BJ (cell line): ENCODE data around the gene PPP1R36. TPM values are rescaled to one million over a fixed set of nuclear protein-coding genes. Genes with fewer than 3 reads are reported as not detected.
"Not testable (repeated sequence)": the region's sequence is repeated elsewhere in the genome, so short reads cannot be mapped to it uniquely, and the experiment has no call there.

ENCODE experiments used
- CTCF ChIA-PET: fragments of 350-600 bp; formaldehyde crosslinking; extraction: SDS; loops from one replicate; lab custom pipeline; 2021; ENCODE audit warnings: antibody characterized with exemption, inconsistent platforms; lab: Yijun Ruan, JAX
- POLR2A ChIA-PET: fragments of 300-600 bp; sonication (Branson Sonifier 250); formaldehyde crosslinking; extraction: SDS; loops from one replicate; lab custom pipeline; 2021; ENCODE audit warnings: antibody characterized with exemption; lab: Charles Lee
- DNase-seq: peaks from one replicate; pipeline ENCODE4 v3.0.0-alpha.2; 2011; ENCODE audit warnings: low read depth
- H3K27me3 ChIP-seq: 2 replicates; pipeline ENCODE4 v1.6.0; 2011; ENCODE audit warnings: low read length; ENCODE audit not compliant: control insufficient read depth, insufficient read depth
- H3K36me3 ChIP-seq: 2 replicates; pipeline ENCODE4 v1.5.1; 2011; ENCODE audit warnings: low read length; ENCODE audit not compliant: control insufficient read depth, insufficient read depth
- H3K4me3 ChIP-seq: 2 replicates; pipeline ENCODE4 v1.5.1; 2011; ENCODE audit warnings: low read depth, mild to moderate bottlenecking, control low read depth, low read length
- polyA plus RNA-seq: library from polyadenylated mRNA; depleted of rRNA; stranded (reverse); fragments of >200 nt; gene quantifications from 2 replicates; pipeline ENCODE4 v1.2.3, GENCODE V29; 2011
- TF ChIP-seq, protein P1 (sequence below): IDR thresholded peaks from 2 replicates; pipeline ENCODE4 v1.5.1; 2011; ENCODE audit warnings: low read depth, mild to moderate bottlenecking, control low read depth, inconsistent platforms, low read length, moderate library complexity; ENCODE audit not compliant: insufficient read depth

Gene PPP1R36
- polyA plus RNA-seq, 1 experiment = 0.65 TPM

DNA sequence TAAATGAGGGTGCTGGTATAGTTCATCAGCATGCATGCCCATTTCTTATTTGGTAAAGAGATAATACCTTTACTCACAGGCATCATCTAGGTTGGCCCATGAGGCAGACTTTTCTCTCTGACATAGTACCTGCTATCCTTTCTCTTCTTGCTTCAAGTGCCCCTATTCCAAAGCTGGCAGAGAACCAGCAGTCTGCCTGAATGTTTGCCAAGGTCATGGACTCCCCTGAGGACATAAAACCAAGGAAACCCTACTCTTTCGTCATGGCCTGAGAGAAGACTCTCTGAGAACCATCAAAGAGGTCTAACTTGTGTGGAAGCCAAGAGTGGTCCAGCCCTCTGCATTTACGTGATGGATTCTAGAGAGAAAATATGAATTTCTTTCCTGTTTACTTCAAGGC, 11.9 kb downstream of the PPP1R36 start:
- Histone ChIP-seq H3K4me3 (no peak overlapping the region), H3K36me3 (no peaks in the 10 kb centered on the region), H3K27me3 (no peaks in the 10 kb centered on the region)
- DNase-seq = no peak
- CTCF ChIA-PET = no interaction called here
- POLR2A ChIA-PET = no interaction called here
- TF ChIP-seq, protein P1, sequence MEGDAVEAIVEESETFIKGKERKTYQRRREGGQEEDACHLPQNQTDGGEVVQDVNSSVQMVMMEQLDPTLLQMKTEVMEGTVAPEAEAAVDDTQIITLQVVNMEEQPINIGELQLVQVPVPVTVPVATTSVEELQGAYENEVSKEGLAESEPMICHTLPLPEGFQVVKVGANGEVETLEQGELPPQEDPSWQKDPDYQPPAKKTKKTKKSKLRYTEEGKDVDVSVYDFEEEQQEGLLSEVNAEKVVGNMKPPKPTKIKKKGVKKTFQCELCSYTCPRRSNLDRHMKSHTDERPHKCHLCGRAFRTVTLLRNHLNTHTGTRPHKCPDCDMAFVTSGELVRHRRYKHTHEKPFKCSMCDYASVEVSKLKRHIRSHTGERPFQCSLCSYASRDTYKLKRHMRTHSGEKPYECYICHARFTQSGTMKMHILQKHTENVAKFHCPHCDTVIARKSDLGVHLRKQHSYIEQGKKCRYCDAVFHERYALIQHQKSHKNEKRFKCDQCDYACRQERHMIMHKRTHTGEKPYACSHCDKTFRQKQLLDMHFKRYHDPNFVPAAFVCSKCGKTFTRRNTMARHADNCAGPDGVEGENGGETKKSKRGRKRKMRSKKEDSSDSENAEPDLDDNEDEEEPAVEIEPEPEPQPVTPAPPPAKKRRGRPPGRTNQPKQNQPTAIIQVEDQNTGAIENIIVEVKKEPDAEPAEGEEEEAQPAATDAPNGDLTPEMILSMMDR = no peak

- ChIA-PET CTCF (no interaction called here), POLR2A (no interaction called here)
- TF ChIP-seq, protein P1 = no peak
- Histone ChIP-seq H3K4me3 (no peak overlapping the region), H3K27me3 (no peaks in the 10 kb centered on the region), H3K36me3 (no peaks in the 10 kb centered on the region)
- no peak for DNase-seq
Measured at GRCh38 chr14:64562436-64562835, 12.7 kb downstream of the PPP1R36 start.

DNA sequence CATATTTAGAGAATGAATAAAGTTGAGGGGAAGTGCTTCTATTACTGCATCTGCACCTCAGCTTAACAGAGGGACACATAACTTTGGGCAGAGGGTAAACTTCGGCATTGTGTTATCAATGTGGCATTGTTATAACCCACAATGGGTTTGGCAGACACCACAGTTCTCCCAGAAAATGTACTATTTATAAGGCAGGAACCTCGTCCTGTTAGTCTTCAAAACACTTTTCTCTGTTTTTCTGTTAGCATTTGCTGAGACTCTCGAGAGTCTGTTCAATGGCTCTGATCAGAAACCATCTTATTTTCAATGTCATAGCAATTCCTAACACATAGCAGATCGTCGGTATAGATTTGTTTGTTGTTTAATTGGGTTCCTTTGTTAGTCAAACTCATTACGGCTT, 13.9 kb downstream of the PPP1R36 start:
- TF ChIP-seq, protein P1 = no peak
- Histone ChIP-seq H3K36me3 (no peaks in the 10 kb centered on the region), H3K27me3 (no peaks in the 10 kb centered on the region), H3K4me3 (no peak overlapping the region)
- CTCF ChIA-PET = interaction anchor here (1.1 kb wide), 1 partner anchor 24 kb away, joined by 4 read pairs; the partner anchor contains the start of gene HSPA2
- DNase-seq = no peak
- POLR2A ChIA-PET = no interaction called here

GRCh38 chr14:64566651-64567122, 16.9 kb downstream of the PPP1R36 start:
- ChIA-PET CTCF (interaction anchor here (2.0 kb wide), 1 partner anchor 11 kb away, joined by 8 read pairs; no protein-coding TSS in a partner anchor), POLR2A (no interaction called here)
- no peaks in the 10 kb centered on the region for H3K36me3 ChIP-seq
- no peak for DNase-seq
- no peak overlapping the region for H3K4me3 ChIP-seq
- TF ChIP-seq, protein P1 = no peak
- no peaks in the 10 kb centered on the region for H3K27me3 ChIP-seq

DNA sequence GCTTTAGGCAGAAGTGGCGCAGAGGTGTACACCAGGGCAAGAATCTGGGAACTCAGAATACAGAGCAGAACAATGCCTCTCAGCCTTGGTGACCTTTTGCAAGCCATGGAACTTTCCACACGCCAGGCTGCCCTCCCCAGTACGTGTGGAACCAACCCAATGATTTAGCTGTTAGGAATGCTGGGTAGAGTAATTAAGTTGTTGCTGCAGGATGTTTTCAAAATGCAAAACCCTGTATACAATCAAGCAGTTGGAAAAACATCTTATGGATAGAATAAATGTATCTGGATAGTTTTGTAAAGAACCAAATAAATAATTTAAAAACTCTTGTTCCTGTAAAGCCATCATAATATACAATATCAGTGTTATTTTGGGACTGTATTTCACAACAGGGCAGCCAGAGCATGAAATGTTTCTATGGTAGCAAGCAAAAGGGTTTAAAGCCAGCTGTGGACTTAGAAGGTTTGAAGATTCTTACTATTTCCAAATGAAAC, 19.4 kb downstream of the PPP1R36 start:
- ChIA-PET POLR2A (interaction anchor here (1.1 kb wide), 1 partner anchor 29 kb away, joined by 6 read pairs; the partner anchor contains the start of gene HSPA2), CTCF (interaction anchor here (1.0 to 1.6 kb wide), 4 partner anchors 10 to 68 kb away, joined by 3 to 6 read pairs (median 4); partner anchors contain the start of gene HSPA2)
- Histone ChIP-seq H3K27me3 (no peaks in the 10 kb centered on the region), H3K36me3 (no peaks in the 10 kb centered on the region), H3K4me3 (no peak overlapping the region)
- TF ChIP-seq, protein P1 = no peak
- DNase-seq = peak; percentile 59

- H3K27me3 ChIP-seq, H3K36me3 ChIP-seq, DNase-seq, H3K4me3 ChIP-seq: not testable (repeated sequence)
- POLR2A ChIA-PET = interaction anchor here (0.6 to 1.1 kb wide), 2 partner anchors 29 to 66 kb away, joined by 6 to 22 read pairs; partner anchors contain the start of gene HSPA2
- CTCF ChIA-PET = interaction anchor here (1.0 to 1.6 kb wide), 3 partner anchors 9 to 68 kb away, joined by 3 to 6 read pairs (median 3); partner anchors contain the start of gene HSPA2
Measured at GRCh38 chr14:64569646-64570045, 19.9 kb downstream of the PPP1R36 start.
